ENCODE results near the gene SCGB3A2.

GRCh38 chr5:147857302-147858129 is 21.0 kb upstream of the SCGB3A2 start:
- TF ChIP-seq POLR2AphosphoS5 (IDR thresholded peaks at IDR 0.05; ENCODE audit: borderline replicate concordance, low read depth, low read length) = no peak
- no peak for TF ChIP-seq EZH2 (IDR thresholded peaks at IDR 0.05)

All from SK-N-MC (cell line).